Endometrium (tissue), 2 donors: ENCODE results near the gene FAM222A.

ENCODE experiments used
- FAIRE-seq: peaks from 2 replicates; lab custom pipeline; 2012; peaks lifted over from hg19 to GRCh38; lab: Jason Lieb, UNC
- donor health status: control.
- donor health status: control.

FAM222A gene

DNA sequence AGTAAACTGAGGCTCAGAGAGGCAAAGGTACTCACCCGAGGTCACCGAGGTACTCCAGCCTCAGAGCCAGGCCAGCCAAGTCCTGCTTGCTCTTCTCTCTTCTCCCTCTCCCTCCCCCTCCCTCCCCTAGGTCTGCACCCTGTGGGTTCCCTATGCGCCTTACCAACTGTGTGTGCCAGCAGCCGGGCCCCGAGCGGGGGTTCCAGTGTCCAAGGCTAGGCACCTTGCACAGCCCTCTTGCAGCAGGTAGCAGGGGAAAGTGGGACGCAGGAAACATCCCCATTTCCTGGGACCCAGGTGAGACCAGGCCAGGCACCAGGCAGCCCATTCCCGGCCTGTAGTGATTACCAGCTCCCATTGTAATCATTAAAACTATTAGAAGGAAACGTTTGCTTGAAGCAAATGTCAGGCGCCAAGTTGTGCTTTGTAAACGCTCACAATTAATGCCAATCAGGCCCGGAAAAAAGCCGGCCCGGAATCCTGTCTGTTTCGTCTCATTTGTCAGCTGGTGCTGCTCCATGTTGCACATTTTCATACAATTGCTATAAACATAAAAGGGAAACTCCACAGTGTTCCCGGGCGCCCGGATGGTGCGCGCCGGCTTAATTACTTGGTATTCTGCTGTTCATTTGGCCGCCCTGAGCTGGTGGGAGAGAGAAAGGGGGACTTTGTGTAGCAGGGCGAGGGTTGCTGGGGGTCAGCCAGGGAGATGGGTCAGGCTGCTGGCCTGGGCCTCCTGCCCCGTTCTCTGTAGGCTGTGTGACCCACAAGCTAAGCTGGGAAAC, 11.9 kb downstream of the FAM222A start:
- FAIRE-seq, result no peak

DNA sequence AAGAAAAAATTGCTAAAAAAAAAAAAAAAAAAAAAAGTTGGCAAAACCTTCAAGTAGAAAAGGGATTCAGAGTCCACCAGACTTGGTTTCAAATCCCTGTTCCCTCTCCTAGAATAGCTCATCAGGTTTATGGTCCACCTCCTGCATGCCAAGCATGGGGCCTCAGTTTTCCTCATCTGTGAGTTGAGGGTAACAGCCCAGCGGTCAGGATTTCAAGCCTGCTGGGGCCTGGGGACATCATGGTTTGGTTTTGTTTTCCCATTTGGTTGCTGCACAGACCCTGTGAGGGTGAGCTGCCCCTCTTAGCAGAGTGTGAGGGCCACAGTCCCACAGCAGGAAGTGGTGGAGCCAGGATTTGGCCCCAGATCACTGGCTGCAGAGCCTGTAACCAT, 12.5 kb downstream of the FAM222A start:
- FAIRE-seq, result no peak

GRCh38 chr12:109726511-109727038, 12.9 kb downstream of the FAM222A start:
- FAIRE-seq, result no peak

- FAIRE-seq, result no peak
Measured at GRCh38 chr12:109727039-109727723, 13.6 kb downstream of the FAM222A start.

DNA sequence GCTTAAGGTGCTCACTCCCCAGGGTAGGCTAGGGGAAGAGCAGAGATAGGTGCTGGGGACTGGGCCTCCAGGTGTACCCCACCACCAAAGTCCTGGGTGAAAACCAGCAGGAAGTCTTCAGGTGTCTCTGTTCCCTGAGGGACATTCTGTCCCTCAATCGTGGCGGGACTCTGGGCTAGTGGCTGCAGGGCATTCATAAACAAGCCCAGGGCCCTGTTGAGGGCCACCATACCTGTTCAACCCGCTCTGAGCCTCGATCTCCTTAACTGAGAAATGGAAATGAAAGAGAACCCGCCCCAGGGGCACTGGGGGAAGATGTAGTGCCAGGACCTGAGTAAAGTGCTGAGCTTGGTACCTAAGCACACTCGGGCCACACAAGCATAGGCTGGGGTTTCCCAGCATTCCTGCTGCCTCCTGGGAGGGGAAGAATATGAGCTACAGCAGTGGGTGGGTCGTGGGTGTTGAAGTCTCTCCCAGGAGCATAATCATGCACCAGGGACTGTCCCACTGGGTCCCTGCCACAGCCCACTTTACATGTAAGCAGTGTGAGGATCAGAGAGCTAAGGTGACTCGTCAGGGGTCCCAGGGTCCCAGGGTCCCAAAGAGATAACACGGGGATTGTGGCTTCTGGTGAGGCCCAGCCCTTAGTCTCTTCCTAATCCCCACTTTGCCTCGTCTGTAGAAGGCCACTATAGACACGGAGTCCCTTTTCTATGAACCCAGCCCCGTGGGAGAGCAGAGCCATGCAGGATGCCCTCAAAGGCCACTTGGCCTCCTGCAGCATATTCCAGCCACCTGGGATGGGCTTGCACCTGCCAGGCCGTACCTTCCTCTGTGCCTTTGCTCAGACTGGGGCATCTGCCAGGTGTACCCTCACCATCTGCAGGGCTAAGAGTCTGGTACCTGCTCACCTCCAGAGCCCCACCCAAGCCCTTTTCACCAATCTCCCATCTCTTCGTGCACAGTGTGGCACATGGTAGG, 14.4 kb downstream of the FAM222A start:
- FAIRE-seq, result no peak

- FAIRE-seq, result no peak
Measured at GRCh38 chr12:109728921-109729320, 15.3 kb downstream of the FAM222A start.

- FAIRE-seq, result no peak
Measured at GRCh38 chr12:109729371-109729781, 15.8 kb downstream of the FAM222A start.

DNA sequence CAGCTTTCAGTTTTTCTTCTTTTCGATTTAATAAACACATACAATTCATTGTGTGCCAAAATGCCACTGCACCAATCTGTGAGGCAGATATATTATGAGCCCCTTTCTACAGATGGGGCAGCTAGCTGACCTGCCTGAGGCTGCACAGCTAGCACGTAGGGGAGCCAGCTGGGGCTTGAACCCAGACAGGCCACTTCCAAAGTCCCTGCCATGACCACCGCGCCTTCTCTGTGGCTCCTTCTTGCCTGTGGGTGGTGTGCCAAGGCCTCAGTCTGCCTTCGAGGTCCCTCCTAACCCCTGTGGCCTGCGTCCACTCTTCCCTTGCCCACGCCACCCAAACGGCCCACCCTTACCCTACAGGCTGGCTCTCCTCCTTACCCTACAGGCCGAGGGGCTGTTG, 16.2 kb downstream of the FAM222A start:
- no peak for FAIRE-seq

DNA sequence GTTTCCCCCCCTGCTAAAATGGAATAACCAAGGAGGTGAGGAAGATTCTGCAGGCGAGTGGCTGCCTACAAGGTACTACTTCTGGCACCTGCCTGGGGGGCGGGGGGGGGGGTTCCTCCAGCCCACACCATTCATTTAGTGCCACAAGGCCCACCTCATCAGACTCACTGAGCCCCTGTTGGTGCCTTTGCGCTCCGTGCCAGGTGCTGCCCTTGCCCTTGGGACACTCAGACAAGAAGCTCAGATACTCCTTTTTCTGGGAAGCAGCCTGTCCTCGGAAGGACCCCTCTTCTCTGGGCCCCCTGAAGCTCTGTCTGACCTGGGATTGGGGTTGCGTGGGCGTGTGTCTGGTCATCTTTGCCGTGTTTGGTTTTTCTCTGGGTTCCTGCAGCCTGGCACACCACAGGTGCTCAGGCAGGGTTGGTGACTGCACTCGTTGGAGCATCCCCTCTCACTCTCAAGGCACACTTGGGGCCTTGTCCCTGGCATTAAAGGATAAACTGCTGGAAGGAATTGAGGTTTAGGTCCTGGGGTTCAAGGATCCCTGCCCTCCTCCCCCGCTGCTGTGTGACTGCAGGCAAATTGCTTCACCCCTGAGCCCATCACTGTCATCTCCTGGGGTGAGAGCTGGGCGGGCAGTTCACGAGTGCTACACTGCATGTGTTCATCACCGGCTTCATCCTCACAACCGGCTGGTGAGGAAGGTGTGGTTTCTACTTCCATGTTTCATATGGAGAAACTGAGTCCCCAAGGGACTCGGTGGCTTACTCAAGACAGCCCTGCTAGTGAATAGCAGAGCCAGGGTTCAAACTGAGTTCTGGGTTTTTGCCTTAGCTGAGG, 16.9 kb downstream of the FAM222A start:
- no peak for FAIRE-seq

GRCh38 chr12:109731231-109731731, 17.7 kb downstream of the FAM222A start:
- FAIRE-seq, result no peak

GRCh38 chr12:109731806-109732205, 18.2 kb downstream of the FAM222A start:
- no peak for FAIRE-seq

- no peak for FAIRE-seq
Measured at GRCh38 chr12:109732321-109733305, 19.0 kb downstream of the FAM222A start.

DNA sequence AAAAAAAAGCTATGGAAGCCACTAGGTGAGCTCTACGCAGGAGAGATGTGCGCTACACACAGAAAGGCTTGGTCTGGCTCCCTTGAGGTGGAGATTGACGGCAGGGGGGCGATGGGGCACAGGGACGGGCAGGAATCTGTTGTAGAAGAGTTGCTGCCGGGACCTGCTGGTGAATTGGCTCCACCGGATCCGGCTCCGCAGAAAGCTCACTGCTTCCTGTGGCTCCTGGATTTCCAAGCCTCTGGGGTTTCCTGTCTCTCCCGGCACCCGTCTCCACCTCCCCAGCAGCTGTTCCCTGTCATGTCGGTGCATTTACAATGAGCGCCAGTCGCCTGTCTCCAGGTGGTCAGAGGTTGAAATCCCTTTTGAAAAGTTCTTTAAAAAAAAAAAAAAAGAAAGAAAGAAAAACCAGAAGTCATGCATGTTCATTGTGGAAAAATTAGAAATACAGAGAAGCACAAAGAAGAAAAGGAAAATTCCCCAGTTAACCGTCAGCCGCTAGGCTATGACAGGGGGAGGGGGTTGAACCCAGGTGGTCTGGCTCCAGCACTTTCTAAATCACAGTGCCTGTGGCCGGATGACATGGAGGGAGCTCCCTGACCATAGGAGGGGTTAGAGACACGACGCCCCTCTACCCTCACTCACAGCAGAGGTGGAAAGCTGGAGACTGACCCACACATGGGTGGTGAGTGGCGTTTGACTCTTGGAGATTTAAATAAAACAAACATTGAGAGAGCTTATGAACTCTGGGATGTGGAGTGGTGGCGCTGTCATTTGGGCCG, 20.8 kb downstream of the FAM222A start:
- no peak for FAIRE-seq

- FAIRE-seq, result no peak
Measured at GRCh38 chr12:109735051-109735521, 21.5 kb downstream of the FAM222A start.

DNA sequence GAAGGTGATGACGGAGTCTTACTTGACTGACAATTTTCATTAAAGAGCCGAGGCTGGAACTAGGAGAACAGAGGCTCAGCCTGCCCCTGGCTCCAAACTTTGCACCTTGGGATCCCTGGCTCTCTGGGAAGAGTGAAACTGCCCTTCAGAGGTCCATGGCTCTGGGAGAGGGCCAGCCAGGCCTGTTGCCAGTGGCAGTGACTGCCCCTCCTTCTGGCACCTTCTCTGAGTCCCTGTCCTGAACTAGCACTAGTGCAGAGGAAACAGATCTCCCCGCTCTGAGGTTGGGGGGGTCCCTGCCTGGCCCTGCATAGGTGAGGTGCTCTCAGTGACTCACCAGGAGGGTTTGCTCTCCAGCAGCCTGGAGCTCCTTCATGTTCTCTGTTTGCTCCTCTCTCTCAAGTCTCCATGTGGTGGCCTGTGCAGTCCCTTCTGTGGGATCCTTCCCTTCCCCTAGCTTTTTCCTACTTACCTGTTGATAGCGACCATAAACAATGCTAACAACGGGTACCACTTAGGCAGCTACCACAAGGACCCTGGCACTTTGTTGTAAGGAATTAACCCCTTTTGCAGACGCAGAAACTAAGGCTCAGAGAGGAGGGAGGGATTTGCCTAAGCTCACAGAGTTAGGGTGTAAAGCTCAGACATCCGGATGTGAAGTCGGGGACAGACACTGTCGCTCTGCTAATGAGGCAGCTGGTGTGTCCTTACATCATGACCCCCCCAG, 22.4 kb downstream of the FAM222A start:
- no peak for FAIRE-seq

- FAIRE-seq, result no peak
Measured at GRCh38 chr12:109736552-109737108, 23.0 kb downstream of the FAM222A start.

DNA sequence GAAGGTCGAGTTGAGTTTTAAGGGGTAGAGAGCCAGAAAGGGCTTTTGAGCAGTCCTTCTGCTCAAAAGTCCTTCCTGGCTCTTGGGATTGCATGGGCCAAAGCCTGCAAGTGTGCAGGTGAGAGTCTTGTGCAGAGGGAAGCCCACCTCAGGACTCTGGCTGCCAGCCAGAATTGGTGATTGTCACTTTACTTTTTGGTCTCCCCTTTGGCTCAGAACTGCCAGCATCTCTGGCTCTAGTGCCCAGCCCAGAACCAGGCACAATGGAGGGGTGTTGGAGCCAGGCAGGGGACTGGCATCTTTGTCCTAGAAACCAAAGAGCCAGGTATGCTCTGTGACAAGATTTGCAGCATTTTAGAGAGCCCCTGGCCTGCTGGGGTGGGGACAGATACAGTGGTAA, 23.5 kb downstream of the FAM222A start:
- no peak for FAIRE-seq

- no peak for FAIRE-seq
Measured at GRCh38 chr12:109737631-109738030, 24.0 kb downstream of the FAM222A start.
